NCI-H1105 (cell line): Measurements from ENCODE around the gene COLEC12.

Source experiments
- DNase-seq: peaks from one replicate; lab custom pipeline; 2025; lab: John Stamatoyannopoulos, UW

The COLEC12 gene

DNA sequence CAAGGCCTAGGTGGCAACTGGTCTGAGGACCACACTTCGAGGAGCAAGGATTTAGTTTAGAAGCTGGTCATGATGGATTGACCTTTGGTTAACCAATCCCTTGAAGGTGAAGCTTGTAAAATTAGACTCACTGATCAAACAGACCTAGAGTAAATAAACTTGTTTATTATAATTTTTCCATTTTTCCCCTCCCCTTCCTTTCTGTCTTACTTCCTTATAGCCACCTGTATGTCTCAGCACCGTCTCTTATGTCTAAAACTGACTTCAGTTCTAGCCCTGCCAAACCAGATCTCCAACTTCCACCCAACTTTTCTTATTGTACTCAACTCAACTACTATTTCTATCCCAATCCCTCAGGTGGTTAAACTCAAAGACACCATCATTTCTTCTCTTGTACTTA lies 139.8 kb downstream of the COLEC12 start:
- no peak for DNase-seq

GRCh38 chr18:356778-357177 lies 143.7 kb downstream of the COLEC12 start:
- DNase-seq, result no peak

DNA sequence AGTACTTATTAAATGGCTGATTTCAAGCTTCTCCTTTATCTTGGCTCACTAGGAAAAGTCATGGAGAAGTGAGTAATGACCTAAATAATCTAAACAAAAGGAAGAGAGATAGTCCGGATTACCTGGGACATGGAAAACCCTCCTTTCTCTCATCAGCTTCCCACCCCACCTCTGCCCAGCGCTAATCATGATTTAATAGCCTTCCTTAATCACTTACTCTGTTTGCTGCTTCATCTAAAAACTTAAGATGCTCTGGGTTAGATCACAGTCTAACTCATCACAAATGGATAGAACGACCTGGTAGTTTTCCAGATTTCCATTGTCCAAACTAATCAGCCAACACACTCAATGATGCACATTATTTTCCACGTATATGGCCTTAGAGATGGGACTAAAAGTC lies 144.8 kb downstream of the COLEC12 start:
- DNase-seq, result no peak

DNA sequence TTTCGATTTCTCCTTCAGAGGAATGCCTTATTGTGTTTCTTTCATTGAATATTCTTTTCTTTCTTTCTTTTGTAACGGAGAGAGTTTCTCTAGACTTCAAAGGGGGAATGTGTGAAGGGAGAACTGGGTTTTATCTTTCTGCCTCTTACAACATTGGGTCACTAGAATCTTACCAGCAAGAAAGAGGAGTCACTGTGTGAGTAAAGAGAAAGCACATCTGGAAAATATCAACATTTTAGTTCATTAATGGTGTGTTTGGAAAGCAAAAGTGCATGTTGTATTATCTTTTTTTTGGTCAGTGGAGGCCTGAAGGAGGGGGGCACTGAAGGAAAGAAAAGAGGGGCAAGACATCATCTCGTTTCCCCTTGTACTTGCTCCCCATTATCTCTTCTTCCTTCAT lies 146.0 kb downstream of the COLEC12 start:
- no peak for DNase-seq

DNA sequence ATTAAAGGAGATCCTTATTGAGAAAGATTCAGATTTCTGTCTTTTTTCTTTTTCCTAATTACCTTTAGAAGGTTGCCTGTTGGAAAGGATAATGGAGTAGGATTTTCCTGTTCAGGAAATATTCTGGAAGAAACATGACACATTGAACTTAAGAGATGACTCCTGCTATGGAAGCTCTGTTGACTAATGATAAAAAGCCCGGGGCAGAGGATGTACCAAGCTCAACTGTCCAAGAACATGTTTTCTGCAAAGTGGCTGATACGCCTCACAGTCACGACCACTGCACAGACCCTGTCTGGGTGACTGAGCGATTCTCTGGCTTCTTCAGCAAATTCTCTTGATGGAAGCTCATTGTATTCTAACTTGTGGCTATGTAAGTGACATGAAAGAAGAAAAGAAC lies 146.5 kb downstream of the COLEC12 start:
- no peak for DNase-seq

DNA sequence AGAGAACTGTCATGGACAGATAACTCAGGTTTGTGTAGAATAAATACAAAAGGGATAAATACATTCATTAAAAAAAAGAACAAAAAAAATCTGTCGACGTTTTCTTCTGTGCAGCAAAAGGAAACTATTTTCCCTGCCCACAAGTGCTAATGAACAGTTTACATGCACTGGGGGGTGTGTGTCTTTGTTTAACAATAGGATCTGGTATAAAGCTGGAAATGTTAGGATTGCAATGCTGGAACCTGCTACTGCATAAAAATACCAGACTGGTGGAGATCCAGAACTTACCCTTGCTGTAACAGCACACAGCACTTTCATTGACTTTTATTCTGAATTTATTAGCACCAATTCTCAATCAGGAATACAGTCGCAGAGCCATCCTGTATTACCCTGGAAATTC lies 148.1 kb downstream of the COLEC12 start:
- DNase-seq, result no peak

DNA sequence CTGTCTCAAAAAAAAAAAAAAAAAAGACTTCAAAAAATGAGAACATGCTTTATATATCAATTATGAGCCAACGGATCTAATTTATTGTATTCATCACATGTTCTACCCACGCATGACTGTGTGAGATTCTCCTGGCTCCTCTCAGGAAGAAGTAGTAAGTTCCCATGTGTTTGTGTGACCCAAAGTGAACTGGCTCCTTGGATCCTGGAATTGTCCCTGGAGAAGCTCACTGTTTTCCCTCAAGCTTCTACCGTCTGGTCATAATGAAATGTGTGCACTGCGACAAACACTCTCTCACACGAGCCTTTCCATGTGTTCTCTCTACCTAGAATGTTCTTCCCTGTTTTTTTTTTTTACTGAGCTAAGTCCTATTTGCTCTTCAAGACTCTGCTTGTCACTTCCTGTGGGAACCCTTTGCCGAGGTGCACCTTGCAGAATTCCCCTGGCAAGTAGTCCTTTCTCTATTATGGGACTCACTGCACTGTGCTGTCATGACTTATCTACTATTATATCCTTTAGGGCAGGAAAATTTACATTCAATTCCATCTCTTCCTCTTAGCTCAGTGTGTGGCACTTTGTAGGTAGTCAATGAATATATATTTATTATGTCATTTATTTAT lies 149.4 kb downstream of the COLEC12 start:
- no peak for DNase-seq

DNA sequence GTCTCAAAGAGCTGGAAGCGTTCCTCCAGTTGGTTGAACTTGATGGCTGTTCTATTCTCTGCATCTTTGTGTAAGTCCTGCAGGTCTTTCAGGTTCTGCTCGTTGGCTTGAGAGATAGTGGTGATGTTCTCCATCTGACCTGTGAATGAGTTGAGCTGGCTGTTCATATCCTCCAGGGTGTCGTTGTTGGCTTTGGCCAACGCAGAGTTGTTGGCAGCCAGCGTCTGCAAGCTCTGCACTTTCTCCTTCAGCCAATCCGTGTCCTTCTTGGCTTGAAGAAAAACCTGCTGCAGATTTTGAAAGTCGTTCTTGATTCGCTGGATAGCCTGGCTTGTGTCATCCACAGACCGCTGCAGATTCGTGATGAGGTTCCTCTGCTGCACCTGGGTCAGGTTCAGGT lies 153.9 kb downstream of the COLEC12 start:
- no peak for DNase-seq

GRCh38 chr18:341102-341501 lies 159.4 kb downstream of the COLEC12 start:
- DNase-seq, result no peak

GRCh38 chr18:340044-340443 lies 160.5 kb downstream of the COLEC12 start:
- no peak for DNase-seq

- DNase-seq, result no peak
Observed at GRCh38 chr18:339200-339599, 161.3 kb downstream of the COLEC12 start.

DNA sequence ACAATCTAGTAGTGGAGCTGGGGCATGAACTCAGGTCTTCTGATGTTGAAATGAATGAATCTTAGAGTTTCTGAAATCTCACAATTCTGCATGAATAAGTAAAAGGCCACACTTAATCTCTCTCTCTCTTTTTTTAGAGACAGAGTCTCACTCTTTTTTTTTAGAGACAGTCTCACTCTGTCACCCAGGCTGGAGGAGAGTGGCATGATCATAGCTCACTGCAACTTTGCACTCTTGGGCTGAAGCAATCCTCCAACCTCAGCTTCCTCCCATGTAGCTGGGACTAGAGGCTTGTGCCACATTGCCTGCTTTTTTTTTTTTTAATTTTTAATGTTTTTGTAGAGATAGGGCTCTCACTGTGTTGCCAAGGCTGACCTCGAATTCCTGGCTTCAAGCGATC lies 163.8 kb downstream of the COLEC12 start:
- DNase-seq, result no peak

- DNase-seq, result no peak
Observed at GRCh38 chr18:335733-336132, 164.8 kb downstream of the COLEC12 start.

GRCh38 chr18:334575-335132 lies 165.8 kb downstream of the COLEC12 start:
- DNase-seq, result no peak

DNA sequence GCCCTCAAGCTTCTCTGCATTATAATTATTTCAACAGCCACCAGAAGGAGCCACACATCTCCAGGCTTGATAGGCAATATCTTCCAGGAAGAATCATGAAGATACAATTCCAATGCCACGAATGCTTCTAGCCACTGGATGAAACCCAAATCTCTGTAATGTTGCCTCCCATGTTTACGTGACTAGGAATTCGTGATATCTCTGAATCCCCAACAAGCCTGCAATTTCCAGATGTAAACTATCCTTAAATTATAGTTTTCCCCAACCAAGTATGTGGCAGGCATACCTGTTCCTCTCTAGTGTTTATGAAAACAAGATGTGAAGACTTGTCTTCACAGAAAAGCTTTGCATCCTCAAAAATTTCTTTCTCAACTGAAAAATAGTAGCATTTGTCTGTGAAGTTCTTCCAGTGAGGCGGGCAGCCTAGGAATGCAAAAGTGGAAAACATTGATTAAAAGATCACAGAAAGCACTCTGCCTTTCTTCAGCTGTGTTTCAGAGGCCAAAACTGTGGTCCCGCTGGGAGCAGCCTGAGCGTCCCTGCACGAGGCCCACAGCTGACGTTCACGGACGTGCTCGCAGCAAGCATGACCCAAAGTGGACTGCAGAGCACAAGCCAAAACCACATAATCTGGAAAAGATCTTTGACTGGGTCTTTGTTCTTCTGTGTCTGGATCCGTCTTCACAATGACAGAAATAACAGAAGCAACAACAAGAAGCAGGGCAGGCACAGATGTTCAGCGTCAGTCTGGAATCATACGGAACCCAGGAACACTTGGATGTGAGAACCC lies 167.6 kb downstream of the COLEC12 start:
- DNase-seq, result no peak

GRCh38 chr18:332007-332406 lies 168.5 kb downstream of the COLEC12 start:
- no peak for DNase-seq

DNA sequence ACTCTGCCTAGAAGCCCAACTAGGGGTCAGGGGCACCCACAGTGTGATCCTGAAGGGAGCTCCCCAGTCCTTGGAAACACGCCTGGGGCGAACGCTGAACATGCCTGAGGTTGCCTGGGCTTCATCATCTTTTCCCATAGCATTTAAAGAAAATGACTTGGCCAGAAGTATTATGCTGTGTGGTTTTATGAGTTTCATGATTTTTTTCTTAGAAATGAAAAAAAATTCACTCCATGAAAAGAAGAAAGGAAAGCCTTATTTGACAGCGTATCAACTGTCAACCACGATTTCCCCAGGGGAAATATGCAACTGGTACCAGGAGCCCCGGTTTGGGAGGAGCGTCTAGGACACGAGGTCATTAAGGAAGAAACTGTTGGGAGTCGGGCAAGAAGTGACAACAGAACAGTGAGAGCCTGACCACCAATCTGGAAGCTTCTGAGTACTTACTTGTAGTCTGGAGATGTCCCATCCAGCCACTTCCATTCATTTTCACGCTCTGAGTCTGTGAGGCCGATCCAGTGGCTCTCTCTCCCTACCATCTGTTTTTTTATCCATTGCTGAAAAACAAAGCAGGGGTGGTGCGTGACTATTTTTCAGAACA lies 169.2 kb downstream of the COLEC12 start:
- no peak for DNase-seq

DNA sequence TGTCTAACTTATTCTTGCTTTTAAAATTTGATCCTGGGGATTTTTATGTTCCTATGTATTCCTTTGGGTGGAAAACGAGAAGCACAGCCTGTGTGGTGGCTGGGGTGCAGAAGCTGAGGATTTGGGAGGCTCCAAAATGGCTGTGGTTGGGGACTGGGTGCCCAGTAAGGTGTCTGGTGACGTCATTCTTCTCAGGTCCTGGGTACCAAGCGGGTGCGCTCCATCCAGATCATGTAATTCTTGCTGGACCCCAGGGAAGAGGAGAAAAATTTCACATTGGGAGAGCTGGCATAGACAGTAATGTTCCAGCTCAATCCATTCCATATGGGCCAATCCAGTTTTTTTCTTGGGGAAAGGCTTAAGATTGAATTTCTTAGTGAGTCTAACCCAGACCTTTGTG lies 171.6 kb downstream of the COLEC12 start:
- no peak for DNase-seq

GRCh38 chr18:326846-327245 lies 173.7 kb downstream of the COLEC12 start:
- no peak for DNase-seq

GRCh38 chr18:323253-323622 lies 177.3 kb downstream of the COLEC12 start:
- no peak for DNase-seq

- no peak for DNase-seq
Observed at GRCh38 chr18:321865-322467, 178.5 kb downstream of the COLEC12 start.

- DNase-seq, result no peak
Observed at GRCh38 chr18:320155-320554, 180.3 kb downstream of the COLEC12 start.

GRCh38 chr18:319720-320119 lies 180.8 kb downstream of the COLEC12 start:
- DNase-seq, result no peak
